Neuronal stem cell (in vitro differentiated cells): ENCODE measurements around the gene SEPTIN3.

ENCODE experiments used
- DNase-seq: peaks from one replicate; pipeline ENCODE4 v3.0.0-alpha.2; 2013; ENCODE audit warnings: low spot score
- H2AFZ ChIP-seq: one replicate; pipeline ENCODE4 v1.6.1; 2013; ENCODE audit warnings: mild to moderate bottlenecking, low read length, inconsistent platforms
- H2AK5ac ChIP-seq: 2 replicates; pipeline ENCODE4 v1.6.1; 2013; ENCODE audit warnings: low read depth, mild to moderate bottlenecking, inconsistent platforms, low read length, moderate library complexity, mixed read lengths
- H2BK120ac ChIP-seq: 2 replicates; pipeline ENCODE4 v1.6.1; 2013; ENCODE audit warnings: low read depth, mild to moderate bottlenecking, inconsistent platforms, low read length, moderate library complexity, mixed read lengths
- H2BK12ac ChIP-seq: one replicate; pipeline ENCODE4 v1.6.1; 2013; ENCODE audit warnings: low read length, inconsistent platforms
- H2BK15ac ChIP-seq: 2 replicates; pipeline ENCODE4 v1.6.1; 2013; ENCODE audit warnings: mild to moderate bottlenecking, low read length, inconsistent platforms, mixed read lengths
- H2BK5ac ChIP-seq: one replicate; pipeline ENCODE4 v1.6.1; 2013; ENCODE audit warnings: inconsistent platforms, mild to moderate bottlenecking, low read length, moderate library complexity
- H3K14ac ChIP-seq: one replicate; pipeline ENCODE4 v1.6.1; 2013; ENCODE audit warnings: low read length, inconsistent platforms
- H3K18ac ChIP-seq: 2 replicates; pipeline ENCODE4 v1.6.1; 2013; ENCODE audit warnings: low read length, inconsistent platforms
- H3K23ac ChIP-seq: 2 replicates; pipeline ENCODE4 v1.6.1; 2013; ENCODE audit warnings: low read depth, mild to moderate bottlenecking, mixed read lengths, low read length, inconsistent platforms; ENCODE audit not compliant: poor library complexity
- H3K27ac ChIP-seq: replicated peaks from 3 replicates; pipeline ENCODE4 v1.5.1; 2013; ENCODE audit warnings: low read length, inconsistent platforms
- H3K27me3 ChIP-seq, 3 experiments: 2 replicates each; pipeline ENCODE4 v1.6.1; 2013; ENCODE audit warnings: low read length in 3 of 3, mild to moderate bottlenecking in 2 of 3, inconsistent platforms in 1 of 3, low read depth in 1 of 3, mixed read lengths in 1 of 3, moderate library complexity in 1 of 3; ENCODE audit not compliant: control insufficient read depth in 3 of 3, insufficient read depth in 3 of 3
- H3K36me3 ChIP-seq, 2 donors: replicated peaks in 1 of 2; 2 replicates each; pipeline ENCODE4 v1.6.1; 2013; ENCODE audit warnings: low read length in 2 of 2; ENCODE audit not compliant: control insufficient read depth in 2 of 2, insufficient read depth in 2 of 2
- H3K4ac ChIP-seq: 2 replicates; pipeline ENCODE4 v1.6.1; 2013; ENCODE audit warnings: inconsistent platforms, mild to moderate bottlenecking, low read length, moderate library complexity
- H3K4me1 ChIP-seq, 2 donors: 1 replicate in 1 of 2; 2 replicates in 1 of 2; pipeline ENCODE4 v1.6.1; 2013; ENCODE audit warnings: low read length in 2 of 2, low read depth in 1 of 2; ENCODE audit not compliant: control insufficient read depth in 2 of 2, insufficient read depth in 1 of 2
- H3K4me2 ChIP-seq: one replicate; pipeline ENCODE4 v1.6.1; 2013; ENCODE audit warnings: mild to moderate bottlenecking, low read length, inconsistent platforms; ENCODE audit not compliant: insufficient read depth, poor library complexity, severe bottlenecking
- H3K4me3 ChIP-seq, 2 donors: 2 replicates each; pipeline ENCODE4 v1.5.1; 2013; ENCODE audit warnings: low read length in 2 of 2, mild to moderate bottlenecking in 2 of 2, inconsistent platforms in 1 of 2, moderate library complexity in 1 of 2
- H3K79me1 ChIP-seq: one replicate; pipeline ENCODE4 v1.6.1; 2013; ENCODE audit warnings: low read depth, mild to moderate bottlenecking, inconsistent platforms, low read length, moderate library complexity
- H3K9ac ChIP-seq: one replicate; pipeline ENCODE4 v1.6.1; 2013; ENCODE audit warnings: mild to moderate bottlenecking, low read depth, low read length, inconsistent platforms; ENCODE audit not compliant: poor library complexity
- H3K9me3 ChIP-seq, 2 donors: replicated peaks in 1 of 2; 2 replicates each; pipeline versions ENCODE3 to v1.6.1; 2013; ENCODE audit warnings: low read length in 2 of 2, mild to moderate bottlenecking in 2 of 2, inconsistent platforms in 1 of 2, low read depth in 1 of 2, mixed read lengths in 1 of 2, moderate library complexity in 1 of 2; ENCODE audit not compliant: control insufficient read depth in 2 of 2, insufficient read depth in 1 of 2
- H4K8ac ChIP-seq: one replicate; pipeline ENCODE4 v1.6.1; 2013; ENCODE audit warnings: low read depth, mild to moderate bottlenecking, inconsistent platforms, low read length, moderate library complexity
- H4K91ac ChIP-seq: one replicate; pipeline ENCODE4 v1.6.1; 2013; ENCODE audit warnings: low read length, low read depth, mild to moderate bottlenecking, inconsistent platforms; ENCODE audit not compliant: poor library complexity
- WGBS, 2 donors: extraction: QIAGEN DNeasy Blood & Tissue Kit; methylation state at CpG; one replicate each; pipeline ENCODE4 v1.1.7; 2013; ENCODE audit warnings: missing lambda C conversion rate in 2 of 2, mixed read lengths in 1 of 2; ENCODE audit not compliant: insufficient read length in 2 of 2, insufficient replicate concordance in 1 of 2; ENCODE audit errors: extremely low coverage in 2 of 2; 5-methylcytosine and 5-hydroxymethylcytosine counted together

Gene SEPTIN3

GRCh38 chr22:41943661-41944209, 25.5 kb upstream of the SEPTIN3 start:
- H2BK120ac ChIP-seq = no peak overlapping the region
- H4K8ac ChIP-seq = no peak overlapping the region
- no peak overlapping the region for H3K9ac ChIP-seq
- H2AFZ ChIP-seq = no peak overlapping the region
- WGBS, 2 donors = no CpG with 5 or more reads among the region's 9 CpGs
- H3K14ac ChIP-seq = no peak overlapping the region
- no peak for DNase-seq
- no peak overlapping the region for H2AK5ac ChIP-seq
- peaks cover 39 to 67% of the 10 kb centered on the region in 2 donors for H3K36me3 ChIP-seq
- H2BK5ac ChIP-seq = no peak overlapping the region
- no peak overlapping the region for H3K18ac ChIP-seq
- no peak overlapping the region for H2BK15ac ChIP-seq
- no peak overlapping the region for H4K91ac ChIP-seq
- no peak overlapping the region for H3K4me3 ChIP-seq
- no peak overlapping the region for H3K23ac ChIP-seq
- H3K9me3 ChIP-seq = peaks cover 0 to 1% of the 10 kb centered on the region in 2 donors
- no peak overlapping the region for H3K4ac ChIP-seq
- no peak overlapping the region for H3K27ac ChIP-seq
- no peaks in the 10 kb centered on the region for H3K27me3 ChIP-seq
- no peak overlapping the region for H3K4me2 ChIP-seq
- peaks cover 8 to 14% of the 10 kb centered on the region in 2 donors for H3K4me1 ChIP-seq
- no peak overlapping the region for H2BK12ac ChIP-seq
- H3K79me1 ChIP-seq = peaks cover 18% of the 10 kb centered on the region

- no peak within 1 kb of the TSS for H4K8ac ChIP-seq
- H3K27ac ChIP-seq = peak within 1 kb of the TSS; percentile 90
- peaks cover 16 to 25% of the 10 kb centered on the region in 2 donors for H3K4me1 ChIP-seq
- peak within 1 kb of the TSS; percentile 93 for H2AFZ ChIP-seq
- peaks cover 12% of the 10 kb centered on the region for H3K79me1 ChIP-seq
- no CpG with 5 or more reads among the region's 56 CpGs for WGBS, 2 donors
- peak within 1 kb of the TSS; percentile 57 for H3K4ac ChIP-seq
- H2BK15ac ChIP-seq = peak within 1 kb of the TSS; percentile 8
- peak; percentile 93 for DNase-seq
- peak within 1 kb of the TSS; percentile 70 for H2BK5ac ChIP-seq
- H3K27me3 ChIP-seq = no peaks in the 10 kb centered on the region
- H3K23ac ChIP-seq = peak within 1 kb of the TSS; percentile 49
- peak within 1 kb of the TSS; percentile 95 for H4K91ac ChIP-seq
- H3K4me3 ChIP-seq = peak within 1 kb of the TSS; percentile 72 to 94
- H3K4me2 ChIP-seq = peak within 1 kb of the TSS; percentile 99
- H3K14ac ChIP-seq = peak within 1 kb of the TSS; percentile 40
- H3K18ac ChIP-seq = peak within 1 kb of the TSS; percentile 94
- H2BK12ac ChIP-seq = no peak within 1 kb of the TSS
- peak within 1 kb of the TSS; percentile 65 for H2BK120ac ChIP-seq
- no peaks in the 10 kb centered on the region for H3K9me3 ChIP-seq
- peak within 1 kb of the TSS; percentile 97 for H3K9ac ChIP-seq
- H3K36me3 ChIP-seq = peaks cover 22 to 38% of the 10 kb centered on the region in 2 donors
- H2AK5ac ChIP-seq = peak within 1 kb of the TSS; percentile 73
These were observed 22.4 kb upstream of the SEPTIN3 start, which contains the start of gene CENPM for GRCh38 chr22:41946629-41947423. Gene CENPM, minus strand, starts transcription at chr22:41947152. Its CDS starts 76 bp downstream, at chr22:41947076.

- DNase-seq = no peak
- peak overlapping the region in 1 of 2 donors; percentile 72 for H3K4me3 ChIP-seq
- no peak overlapping the region for H3K4ac ChIP-seq
These were observed 21.7 kb upstream of the SEPTIN3 start for GRCh38 chr22:41947424-41948080.

GRCh38 chr22:41948142-41948541, 21.1 kb upstream of the SEPTIN3 start:
- Histone ChIP-seq H2AK5ac (no peak overlapping the region), H3K9ac (no peak overlapping the region), H4K8ac (no peak overlapping the region), H3K4me3 (no peak overlapping the region), H2BK12ac (no peak overlapping the region), H3K79me1 (peaks cover 12% of the 10 kb centered on the region), H3K18ac (no peak overlapping the region), H2BK5ac (no peak overlapping the region), H4K91ac (no peak overlapping the region), H2AFZ (no peak overlapping the region), H3K36me3 (peaks cover 14 to 27% of the 10 kb centered on the region in 2 donors), H3K14ac (no peak overlapping the region), H3K4me2 (no peak overlapping the region), H2BK15ac (no peak overlapping the region), H3K9me3 (no peaks in the 10 kb centered on the region), H2BK120ac (no peak overlapping the region), H3K23ac (no peak overlapping the region), H3K27ac (no peak overlapping the region), H3K4ac (no peak overlapping the region), H3K27me3 (no peaks in the 10 kb centered on the region), H3K4me1 (peaks cover 25 to 32% of the 10 kb centered on the region in 2 donors)
- no peak for DNase-seq
- no CpG with 5 or more reads among the region's 2 CpGs for WGBS, 2 donors

More at GRCh38 chr22:41947424-41948080, 21.7 kb upstream of the SEPTIN3 start:
- Histone ChIP-seq H2AFZ (peak overlapping the region; percentile 93), H2BK15ac (no peak overlapping the region), H2BK120ac (no peak overlapping the region), H3K27ac (no peak overlapping the region), H3K14ac (no peak overlapping the region), H2BK12ac (no peak overlapping the region), H3K9ac (no peak overlapping the region), H3K36me3 (peaks cover 19 to 33% of the 10 kb centered on the region in 2 donors), H4K91ac (peak overlapping the region; percentile 58), H3K79me1 (peaks cover 12% of the 10 kb centered on the region), H2BK5ac (no peak overlapping the region), H3K23ac (no peak overlapping the region), H3K27me3 (no peaks in the 10 kb centered on the region), H3K9me3 (no peaks in the 10 kb centered on the region), H4K8ac (no peak overlapping the region), H3K4me1 (peaks cover 22 to 32% of the 10 kb centered on the region in 2 donors), H3K4me2 (peak overlapping the region; percentile 99), H3K18ac (no peak overlapping the region), H2AK5ac (peak overlapping the region; percentile 73)
- no CpG with 5 or more reads among the region's 21 CpGs for WGBS, 2 donors
